ENCODE data around the gene AP4E1. TPM values are rescaled to one million over a fixed set of nuclear protein-coding genes. Genes with fewer than 3 reads are reported as not detected.

The AP4E1 gene
- total and polyA plus RNA-seq, 2 of the 8 experiments (the other 6 are each of a cell fraction or from before 2014, with no cell fraction given), result 1.4 to 10.9 TPM

DNA sequence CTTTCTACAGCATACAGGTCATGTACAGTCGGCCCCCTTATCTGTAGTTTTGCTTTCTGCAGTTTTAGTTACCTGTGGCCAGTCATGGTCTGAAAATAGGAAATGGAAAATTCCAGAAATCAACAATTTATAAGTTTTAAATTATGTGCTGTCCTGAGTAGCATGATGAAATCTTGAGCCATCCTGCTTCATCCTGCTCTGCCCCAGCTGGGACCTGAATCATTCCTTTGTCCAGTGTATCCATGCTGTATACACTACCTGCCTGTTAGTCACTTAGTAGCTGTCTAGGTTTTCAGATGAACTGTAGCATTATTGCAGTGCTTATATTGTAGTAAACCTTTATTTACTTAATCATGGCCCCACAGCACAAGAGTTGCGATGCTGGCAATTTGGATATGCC lies 44.8 kb downstream of the AP4E1 start:
- H2BK5ac ChIP-seq (ENCODE audit: low read depth, low read length), result no peak overlapping the region
- H2AK5ac ChIP-seq (ENCODE audit: low read depth, low read length), result no peak overlapping the region
- H4K8ac ChIP-seq (ENCODE audit: extremely low read depth, insufficient read depth, low read length), result no peak overlapping the region
- no peak overlapping the region for H2BK120ac ChIP-seq (replicated peaks; ENCODE audit: low read depth, low read length)
- H3K36me3 ChIP-seq (ENCODE audit: control insufficient read depth in 2 of 4, insufficient read depth in 4 of 4, low read length in 3 of 4), result peaks cover 3 to 10% (median 6%) of the 10 kb centered on the region in 4 experiments; a peak in 3 of 8 replicates
- FAIRE-seq (no peak), DNase-seq (ENCODE audit: low read depth in 1 of 2, low spot score in 2 of 2) (no peak)
- no peak overlapping the region for H3K23ac ChIP-seq (ENCODE audit: insufficient read length)
- H2AFZ ChIP-seq (ENCODE audit: low read length), result no peak overlapping the region
- H3K4ac ChIP-seq (replicated peaks; ENCODE audit: insufficient read length, low read depth, low read length), result no peak overlapping the region
- H3K79me2 ChIP-seq (ENCODE audit: control insufficient read depth in 1 of 2, insufficient read depth in 2 of 2, low read length in 2 of 2), result no peaks in the 10 kb centered on the region
- no peaks in the 10 kb centered on the region for H3K27me3 ChIP-seq (replicated peaks in 1 of 4; ENCODE audit: control insufficient read depth in 3 of 4, extremely low read depth in 1 of 4, insufficient read depth in 3 of 4, low read length in 3 of 4)
- H2BK15ac ChIP-seq (ENCODE audit: low read length), result no peak overlapping the region
- TF ChIP-seq ASH2L (IDR thresholded peaks at IDR 0.05; ENCODE audit: low read length), result no peak
- TF ChIP-seq CREB1 (IDR thresholded peaks at IDR 0.05), result no peak
- no peak for TF ChIP-seq RFX5 (IDR thresholded peaks at IDR 0.05; ENCODE audit: borderline replicate concordance, low read depth, low read length)
- TF ChIP-seq KDM1A (IDR thresholded peaks at IDR 0.05; ENCODE audit: borderline replicate concordance, low read length), result no peak
- TF ChIP-seq RXRA (IDR thresholded peaks at IDR 0.05; ENCODE audit: insufficient read depth, low read depth, low read length), result no peak
- TF ChIP-seq JUN (IDR thresholded peaks at IDR 0.05; ENCODE audit: low read depth, low read length), result no peak
- TF ChIP-seq CHD1 (IDR thresholded peaks at IDR 0.05; ENCODE audit: low read depth, low read length), result no peak
- TF ChIP-seq ZNF274 (IDR thresholded peaks at IDR 0.05; ENCODE audit: borderline replicate concordance, extremely low read depth, low read length), result no peak
- no peak overlapping the region for H3K9ac ChIP-seq (replicated peaks in 1 of 4; ENCODE audit: extremely low read depth in 1 of 4, low read depth in 3 of 4, low read length in 3 of 4)
- CTCF ChIA-PET (ENCODE audit: partially characterized antibody), result no interaction called here
- peaks cover 0 to 4% of the 10 kb centered on the region in 2 experiments; a peak in 2 of 4 replicates for H3K9me3 ChIP-seq (ENCODE audit: insufficient read depth in 2 of 2, low read depth in 1 of 2, low read length in 1 of 2)
- no peak overlapping the region for H4K5ac ChIP-seq (ENCODE audit: insufficient read length, low read depth, low read length)
- no peak overlapping the region for H3K18ac ChIP-seq (ENCODE audit: extremely low read depth, low read length)
- no peaks in the 10 kb centered on the region for H3K23me2 ChIP-seq (ENCODE audit: low read depth, low read length)
- no peak overlapping the region for H3K56ac ChIP-seq (replicated peaks; ENCODE audit: insufficient read length, low read depth, low read length)
- H3K27ac ChIP-seq (ENCODE audit: low read depth, low read length), result no peak overlapping the region
- no peaks in the 10 kb centered on the region for H3K79me1 ChIP-seq (ENCODE audit: low read depth, low read length)
- peaks cover 0 to 3% of the 10 kb centered on the region in 2 experiments for H4K20me1 ChIP-seq (replicated peaks in 1 of 2; ENCODE audit: control insufficient read depth in 1 of 2, insufficient read depth in 2 of 2, low read length in 2 of 2)
- POLR2A ChIA-PET (ENCODE audit: partially characterized antibody), result no interaction called here
- no peak overlapping the region for H2BK12ac ChIP-seq (ENCODE audit: low read depth, low read length)
- no peak overlapping the region for H3K14ac ChIP-seq (ENCODE audit: insufficient read length)
- H4K91ac ChIP-seq (replicated peaks; ENCODE audit: insufficient read length, low read length), result no peak overlapping the region
- no peak overlapping the region for H3K4me3 ChIP-seq (ENCODE audit: extremely low read depth in 1 of 4, insufficient read depth in 2 of 4, low read depth in 3 of 4, low read length in 4 of 4)
- no peaks in the 10 kb centered on the region for H3K4me1 ChIP-seq (replicated peaks in 1 of 4; ENCODE audit: control insufficient read depth in 3 of 4, insufficient read depth in 4 of 4, low read length in 3 of 4)
- 87% methylated on average over 2 of the region's 2 CpGs; no CpG with 5 or more reads in 1 of the 2 experiments for WGBS, 2 experiments (ENCODE audit: extremely low coverage in 1 of 2, insufficient coverage in 1 of 2, insufficient read length in 1 of 2, insufficient replicate concordance in 2 of 2, low coverage in 1 of 2, low lambda C conversion rate in 2 of 2, missing lambda C conversion rate in 1 of 2)
- no peak overlapping the region for H2BK20ac ChIP-seq (ENCODE audit: low read length)
- H3K4me2 ChIP-seq (ENCODE audit: insufficient read depth in 1 of 2, low read depth in 2 of 2, low read length in 2 of 2), result no peak overlapping the region
